NCI-H82 treated with DMSO at 0.1 percent for 48 hours (cell line): ENCODE measurements around the gene OAS3.
"Not testable (repeated sequence)": the region's sequence is repeated elsewhere in the genome, so short reads cannot be mapped to it uniquely, and the experiment has no call there.

ENCODE experiments used
- DNase-seq: peaks from one replicate; lab custom pipeline; 2025; ENCODE audit not compliant: unreplicated experiment; lab: John Stamatoyannopoulos, UW

Gene OAS3

GRCh38 chr12:112957125-112957524 is 18.9 kb downstream of the OAS3 start:
- not testable (repeated sequence) for DNase-seq

GRCh38 chr12:112961074-112961473 is 22.8 kb downstream of the OAS3 start:
- DNase-seq: no peak

- no peak for DNase-seq
Observed at GRCh38 chr12:112961536-112961935, 23.3 kb downstream of the OAS3 start.

- DNase-seq: no peak
Observed at GRCh38 chr12:112962561-112962960, 24.3 kb downstream of the OAS3 start.

- DNase-seq: no peak
Observed at GRCh38 chr12:112963227-112963861, 25.1 kb downstream of the OAS3 start.

- no peak for DNase-seq
Observed at GRCh38 chr12:112964067-112964670, 25.9 kb downstream of the OAS3 start.

- no peak for DNase-seq
Observed at GRCh38 chr12:112964915-112965314, 26.6 kb downstream of the OAS3 start.

GRCh38 chr12:112965643-112966042 is 27.4 kb downstream of the OAS3 start:
- no peak for DNase-seq

GRCh38 chr12:112967306-112967705 is 29.0 kb downstream of the OAS3 start:
- DNase-seq: no peak

- no peak for DNase-seq
Observed at GRCh38 chr12:112967858-112968257, 29.6 kb downstream of the OAS3 start.

- no peak for DNase-seq
Observed at GRCh38 chr12:112969547-112970306, 31.5 kb downstream of the OAS3 start.

- DNase-seq: no peak
Observed at GRCh38 chr12:112970391-112970790, 32.1 kb downstream of the OAS3 start.

- no peak for DNase-seq
Observed at GRCh38 chr12:112971248-112971647, 33.0 kb downstream of the OAS3 start.

GRCh38 chr12:112973011-112973735 is 34.9 kb downstream of the OAS3 start:
- DNase-seq: no peak

GRCh38 chr12:112973818-112974231 is 35.6 kb downstream of the OAS3 start:
- no peak for DNase-seq

- DNase-seq: no peak
Observed at GRCh38 chr12:112974904-112975303, 36.6 kb downstream of the OAS3 start.

GRCh38 chr12:112977139-112977538 is 38.9 kb downstream of the OAS3 start:
- no peak for DNase-seq

GRCh38 chr12:112977641-112978040 is 39.4 kb downstream of the OAS3 start:
- no peak for DNase-seq

GRCh38 chr12:112978163-112979040 is 40.1 kb downstream of the OAS3 start, which contains the start of gene OAS2:
Gene OAS2, plus strand, starts transcription at chr12:112978519. Its CDS starts 90 bp downstream, at chr12:112978609.
- no peak for DNase-seq

- no peak for DNase-seq
Observed at GRCh38 chr12:112979041-112979680, 40.9 kb downstream of the OAS3 start.
